Coronary artery (tissue), 2 donors: ENCODE measurements around the gene TMEM132C.

Experiments used
- DNase-seq: peaks from one replicate; pipeline ENCODE4 v3.0.0-alpha.2; 2017; ENCODE audit warnings: low spot score
- H3K27ac ChIP-seq, 2 donors: fragments of 200-600 bp; sonication (generic); one replicate each; pipeline ENCODE4 v1.5.1; 2016 to 2019
- H3K4me3 ChIP-seq: fragments of 200-600 bp; sonication (generic); 2 replicates; pipeline ENCODE4 v1.5.1; 2016; ENCODE audit warnings: mild to moderate bottlenecking, moderate library complexity
- TF ChIP-seq, protein P1 (sequence below): fragments of 200-600 bp; sonication (generic); IDR thresholded peaks from one replicate; pipeline ENCODE4 v1.5.1; 2019; ENCODE audit warnings: antibody characterized with exemption

TMEM132C gene

DNA sequence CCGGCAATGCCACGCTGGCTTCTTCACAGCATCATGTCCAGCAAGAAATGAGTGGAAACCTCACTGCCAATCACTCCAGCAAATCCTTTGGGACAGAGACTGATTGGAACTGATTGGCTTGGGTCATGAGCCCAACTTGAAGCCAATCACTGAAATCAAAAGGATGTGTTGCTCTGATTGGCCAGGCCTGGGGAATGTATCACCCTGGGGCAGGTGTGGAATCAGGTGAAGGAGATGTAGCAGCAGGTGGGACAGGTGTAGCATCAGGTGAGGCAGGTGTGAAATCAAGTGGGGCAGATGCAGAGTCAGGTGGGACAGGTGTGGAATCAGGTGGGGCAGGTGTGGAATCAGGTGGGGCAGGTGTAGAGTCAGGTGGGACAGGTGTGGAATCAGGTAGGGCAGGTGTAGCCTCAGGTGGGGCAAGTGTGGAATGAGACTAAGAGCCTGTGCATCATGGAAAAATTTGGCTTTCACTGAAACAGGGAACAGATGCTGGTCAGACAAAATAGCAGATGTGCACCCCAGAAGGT lies 350.4 kb downstream of the TMEM132C start:
- Histone ChIP-seq H3K4me3 (no peak overlapping the region), H3K27ac (no peak overlapping the region)
- no peak for DNase-seq
- TF ChIP-seq, protein P1, sequence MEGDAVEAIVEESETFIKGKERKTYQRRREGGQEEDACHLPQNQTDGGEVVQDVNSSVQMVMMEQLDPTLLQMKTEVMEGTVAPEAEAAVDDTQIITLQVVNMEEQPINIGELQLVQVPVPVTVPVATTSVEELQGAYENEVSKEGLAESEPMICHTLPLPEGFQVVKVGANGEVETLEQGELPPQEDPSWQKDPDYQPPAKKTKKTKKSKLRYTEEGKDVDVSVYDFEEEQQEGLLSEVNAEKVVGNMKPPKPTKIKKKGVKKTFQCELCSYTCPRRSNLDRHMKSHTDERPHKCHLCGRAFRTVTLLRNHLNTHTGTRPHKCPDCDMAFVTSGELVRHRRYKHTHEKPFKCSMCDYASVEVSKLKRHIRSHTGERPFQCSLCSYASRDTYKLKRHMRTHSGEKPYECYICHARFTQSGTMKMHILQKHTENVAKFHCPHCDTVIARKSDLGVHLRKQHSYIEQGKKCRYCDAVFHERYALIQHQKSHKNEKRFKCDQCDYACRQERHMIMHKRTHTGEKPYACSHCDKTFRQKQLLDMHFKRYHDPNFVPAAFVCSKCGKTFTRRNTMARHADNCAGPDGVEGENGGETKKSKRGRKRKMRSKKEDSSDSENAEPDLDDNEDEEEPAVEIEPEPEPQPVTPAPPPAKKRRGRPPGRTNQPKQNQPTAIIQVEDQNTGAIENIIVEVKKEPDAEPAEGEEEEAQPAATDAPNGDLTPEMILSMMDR, result no peak

DNA sequence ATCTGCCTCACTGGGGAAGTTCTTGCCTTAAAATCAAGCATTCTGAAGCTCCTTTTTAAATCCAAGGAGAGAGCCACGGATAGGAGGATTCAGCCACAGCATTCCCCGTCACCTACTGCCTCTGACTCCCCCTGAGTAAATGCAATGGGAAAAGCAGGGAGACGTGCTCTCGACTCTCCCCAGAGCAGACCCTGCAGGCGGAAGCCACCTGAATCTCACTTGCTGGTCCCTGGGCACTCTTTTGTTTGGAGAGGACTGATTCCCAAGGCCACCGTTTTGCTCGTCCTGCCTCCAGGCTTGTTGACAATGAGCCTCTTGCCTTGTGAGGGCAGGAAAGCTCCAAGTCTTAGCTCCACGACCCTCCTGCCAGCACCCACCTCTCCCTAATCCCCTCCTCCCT lies 352.3 kb downstream of the TMEM132C start:
- DNase-seq, result no peak
- TF ChIP-seq, protein P1, result no peak
- Histone ChIP-seq H3K27ac (no peak overlapping the region), H3K4me3 (no peak overlapping the region)

DNA sequence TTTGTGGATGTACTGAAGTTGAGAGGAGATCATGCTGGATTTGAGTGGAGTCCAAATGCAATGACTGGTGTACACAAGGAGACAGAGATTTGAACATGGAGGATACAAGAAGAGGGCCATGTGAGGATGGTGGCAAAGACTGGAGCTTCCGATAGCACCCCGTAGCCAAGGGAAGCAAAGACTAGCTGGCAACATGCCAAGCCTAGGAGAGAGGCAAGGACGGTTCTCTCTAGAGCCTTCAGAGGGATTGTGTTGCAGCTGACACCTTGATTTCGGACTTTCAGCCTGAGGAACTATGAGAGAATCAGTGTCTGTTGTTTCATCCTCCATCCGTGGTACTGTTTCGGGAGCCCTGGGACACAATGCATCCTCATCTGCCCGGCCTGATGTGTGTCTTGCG lies 354.3 kb downstream of the TMEM132C start:
- no peak for DNase-seq
- Histone ChIP-seq H3K4me3 (no peak overlapping the region), H3K27ac (no peak overlapping the region)
- TF ChIP-seq, protein P1, result no peak

- TF ChIP-seq, protein P1, result no peak
- no peak for DNase-seq
- Histone ChIP-seq H3K27ac (no peak overlapping the region), H3K4me3 (no peak overlapping the region)
These were observed 356.8 kb downstream of the TMEM132C start for GRCh38 chr12:128623748-128624147.

GRCh38 chr12:128626808-128627320 lies 359.9 kb downstream of the TMEM132C start:
- H3K4me3 ChIP-seq, result no peak overlapping the region
- no peak for DNase-seq
- H3K27ac ChIP-seq, result no peak overlapping the region
- TF ChIP-seq, protein P1, result no peak

- TF ChIP-seq, protein P1, result no peak
- no peak for DNase-seq
- Histone ChIP-seq H3K4me3 (no peak overlapping the region), H3K27ac (no peak overlapping the region)
These were observed 360.7 kb downstream of the TMEM132C start for GRCh38 chr12:128627659-128628058.

DNA sequence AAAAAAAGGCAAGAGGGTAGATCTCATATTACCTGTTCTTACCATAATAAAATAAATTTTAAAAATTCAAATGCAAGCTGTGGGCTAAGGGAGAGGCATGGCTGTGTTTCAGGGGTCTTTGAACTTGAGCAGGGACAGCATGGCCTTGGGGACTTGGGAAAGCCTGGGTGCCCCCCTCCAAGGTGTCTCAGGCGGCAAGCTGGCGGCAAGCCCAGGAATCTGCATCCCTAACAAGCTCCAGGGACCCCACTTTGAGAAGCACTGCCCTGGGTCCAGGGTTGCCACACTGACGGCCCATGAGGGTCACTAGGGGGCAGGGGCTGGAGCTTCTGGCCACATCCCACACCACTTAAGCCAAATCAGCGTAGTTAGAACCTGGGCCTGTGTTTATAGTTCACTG lies 363.0 kb downstream of the TMEM132C start:
- H3K4me3 ChIP-seq, result no peak overlapping the region
- DNase-seq, result no peak
- no peak overlapping the region for H3K27ac ChIP-seq
- TF ChIP-seq, protein P1, result no peak
